ENCODE measurements around the gene GPR22. TPM values are rescaled to one million over a fixed set of nuclear protein-coding genes. Genes with fewer than 3 reads are reported as not detected.

Gene GPR22
- total RNA-seq (2021) = not detected in 2 replicates
- long read RNA-seq = 0 reads

GRCh38 chr7:107469929-107470328, at the start of gene GPR22:
GPR22 (plus strand) TSS chr7:107470057; CDS start chr7:107474061, 4,004 bp downstream.
- Histone ChIP-seq H4K20me1 (ENCODE audit: control insufficient read depth, insufficient read depth, insufficient read length) (no peaks in the 10 kb centered on the region), H3K56ac (ENCODE audit: insufficient read length, low read depth, low read length) (no peak within 1 kb of the TSS), H3K14ac (ENCODE audit: insufficient read depth, low read length) (no peak within 1 kb of the TSS), H3K27me3 (ENCODE audit: insufficient read depth, low read length) (no peaks in the 10 kb centered on the region), H3K4me2 (ENCODE audit: insufficient read depth, insufficient read length, low read length) (no peak within 1 kb of the TSS), H2BK5ac (ENCODE audit: insufficient read length, low read length) (no peak within 1 kb of the TSS), H3T11ph (ENCODE audit: low read length) (no peak within 1 kb of the TSS), H3K23me2 (ENCODE audit: insufficient read length, low read depth, low read length, poor library complexity, severe bottlenecking) (no peaks in the 10 kb centered on the region), H3K27ac (ENCODE audit: insufficient read length, low read depth, low read length) (no peak within 1 kb of the TSS), H4K5ac (ENCODE audit: insufficient read length, low read depth, low read length) (no peak within 1 kb of the TSS), H3K4ac (ENCODE audit: low read depth, low read length) (no peak within 1 kb of the TSS), H2BK20ac (ENCODE audit: low read depth, low read length, poor library complexity, severe bottlenecking) (no peak within 1 kb of the TSS), H2AK5ac (ENCODE audit: insufficient read length, low read length) (no peak within 1 kb of the TSS), H2BK12ac (ENCODE audit: insufficient read length, low read depth, low read length) (no peak within 1 kb of the TSS), H3K9me3 (ENCODE audit: control insufficient read depth, low read depth, low read length) (no peaks in the 10 kb centered on the region), H4K91ac (ENCODE audit: insufficient read length, low read depth, low read length) (no peak within 1 kb of the TSS), H2BK15ac (ENCODE audit: low read depth, low read length) (no peak within 1 kb of the TSS), H2AFZ (ENCODE audit: low read length) (no peak within 1 kb of the TSS), H4K8ac (replicated peaks; ENCODE audit: insufficient read length, low read depth, low read length) (no peak within 1 kb of the TSS), H3K4me1 (ENCODE audit: insufficient read depth, low read length) (no peaks in the 10 kb centered on the region), H3K79me1 (ENCODE audit: insufficient read depth, low read depth, low read length, poor library complexity, severe bottlenecking) (no peaks in the 10 kb centered on the region), H3K9ac (ENCODE audit: extremely low read depth, insufficient read length, low read length) (no peak within 1 kb of the TSS), H3K23ac (ENCODE audit: insufficient read length, low read depth, low read length) (no peak within 1 kb of the TSS), H3K79me2 (ENCODE audit: insufficient read depth, low read length) (no peaks in the 10 kb centered on the region), H2BK120ac (ENCODE audit: low read depth, low read length, poor library complexity, severe bottlenecking) (no peak within 1 kb of the TSS), H3K18ac (ENCODE audit: insufficient read length, low read depth, low read length) (no peak within 1 kb of the TSS)
- Mint-ChIP-seq H3K36me3 (ENCODE audit: insufficient read depth in 1 of 3, low read depth in 3 of 3) (no peaks in the 10 kb centered on the region), H3K27me3 (ENCODE audit: low read depth) (no peaks in the 10 kb centered on the region), H3K9me3 (no peaks in the 10 kb centered on the region), H3K27ac (no peak within 1 kb of the TSS; a peak in 1 of 7 replicates), H3K4me3 (no peak within 1 kb of the TSS), H3K4me1 (peaks cover 9 to 12% of the 10 kb centered on the region in 2 experiments)
- WGBS (ENCODE audit: extremely low coverage, insufficient read length, low lambda C conversion rate) = no CpG with 5 or more reads among the region's 4 CpGs
- TF ChIP-seq, protein P1, sequence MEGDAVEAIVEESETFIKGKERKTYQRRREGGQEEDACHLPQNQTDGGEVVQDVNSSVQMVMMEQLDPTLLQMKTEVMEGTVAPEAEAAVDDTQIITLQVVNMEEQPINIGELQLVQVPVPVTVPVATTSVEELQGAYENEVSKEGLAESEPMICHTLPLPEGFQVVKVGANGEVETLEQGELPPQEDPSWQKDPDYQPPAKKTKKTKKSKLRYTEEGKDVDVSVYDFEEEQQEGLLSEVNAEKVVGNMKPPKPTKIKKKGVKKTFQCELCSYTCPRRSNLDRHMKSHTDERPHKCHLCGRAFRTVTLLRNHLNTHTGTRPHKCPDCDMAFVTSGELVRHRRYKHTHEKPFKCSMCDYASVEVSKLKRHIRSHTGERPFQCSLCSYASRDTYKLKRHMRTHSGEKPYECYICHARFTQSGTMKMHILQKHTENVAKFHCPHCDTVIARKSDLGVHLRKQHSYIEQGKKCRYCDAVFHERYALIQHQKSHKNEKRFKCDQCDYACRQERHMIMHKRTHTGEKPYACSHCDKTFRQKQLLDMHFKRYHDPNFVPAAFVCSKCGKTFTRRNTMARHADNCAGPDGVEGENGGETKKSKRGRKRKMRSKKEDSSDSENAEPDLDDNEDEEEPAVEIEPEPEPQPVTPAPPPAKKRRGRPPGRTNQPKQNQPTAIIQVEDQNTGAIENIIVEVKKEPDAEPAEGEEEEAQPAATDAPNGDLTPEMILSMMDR (conservative IDR thresholded peaks at IDR 0.05) = no peak
- DNase-seq = no peak

All from H9 (cell line).